Measurements from ENCODE around the gene DLST. TPM values are rescaled to one million over a fixed set of nuclear protein-coding genes. Genes with fewer than 3 reads are reported as not detected.
"Not testable (repeated sequence)": the region's sequence is repeated elsewhere in the genome, so short reads cannot be mapped to it uniquely, and the experiment has no call there.

The DLST gene
- total RNA-seq, 5 donors from 2014 or later (not counting 1 experiment from before 2014, with no cell fraction given): 88.3 to 128 (median 102) TPM

DNA sequence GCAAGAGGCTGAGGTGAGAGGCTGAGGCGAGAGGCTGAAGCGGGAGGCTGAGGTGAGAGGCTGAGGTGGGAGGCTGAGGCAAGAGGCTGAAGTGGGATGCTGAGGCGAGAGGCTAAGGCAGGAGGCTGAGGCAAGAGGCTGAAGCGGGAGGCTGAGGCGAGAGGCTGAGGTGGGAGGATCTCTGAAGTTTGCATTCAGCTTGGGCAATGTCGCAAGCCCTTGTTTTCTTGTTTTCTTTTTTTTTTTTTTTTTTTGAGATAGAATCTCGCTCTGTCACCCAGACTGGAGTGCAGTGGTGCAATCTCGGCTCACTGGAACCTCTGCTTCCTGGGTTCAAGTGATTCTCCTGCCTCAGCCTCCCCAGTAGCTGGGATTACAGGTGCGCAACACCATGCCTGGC lies 50.0 kb downstream of the DLST start:
- not testable (repeated sequence) for ATAC-seq (replicated peaks in 1 of 4); H3K27ac ChIP-seq (ENCODE audit: low read length); H3K9me3 ChIP-seq; H3K4me3 ChIP-seq (ENCODE audit: control insufficient read depth in 1 of 2, extremely low read depth in 1 of 2, low read length in 1 of 2); H3K27me3 Mint-ChIP-seq; H3K4me1 ChIP-seq (ENCODE audit: control insufficient read depth in 1 of 2, extremely low read depth in 1 of 2, insufficient read depth in 2 of 2, low read length in 2 of 2); H3K36me3 Mint-ChIP-seq; H3K4me3 Mint-ChIP-seq; H3K9me3 Mint-ChIP-seq; H3K36me3 ChIP-seq (ENCODE audit: control insufficient read depth in 2 of 2, extremely low read depth in 1 of 2, insufficient read depth in 1 of 2, low read length in 1 of 2); H3K27ac Mint-ChIP-seq; DNase-seq
- ChIA-PET POLR2A (interaction anchor here in 1 of 2 donors (0.5 to 0.7 kb wide), 3 partner anchors 21 to 242 kb away, joined by 5 to 11 read pairs (median 6); partner anchors contain the start of gene YLPM1), CTCF (interaction anchor here in 1 of 2 donors (0.6 to 0.7 kb wide), 3 partner anchors 48 to 158 kb away, joined by 3 read pairs; no protein-coding TSS in a partner anchor)
- WGBS (ENCODE audit: insufficient coverage): 93% methylated on average over 4 of the region's 9 CpGs
- H3K27me3 ChIP-seq (replicated peaks in 1 of 2; ENCODE audit: control insufficient read depth in 2 of 2, extremely low read depth in 1 of 2, insufficient read depth in 2 of 2, low read length in 1 of 2): peaks cover 0 to 18% of the 10 kb centered on the region in 2 experiments
- H3K4me1 Mint-ChIP-seq: peaks cover 9 to 12% (median 9%) of the 10 kb centered on the region in 3 donors

DNA sequence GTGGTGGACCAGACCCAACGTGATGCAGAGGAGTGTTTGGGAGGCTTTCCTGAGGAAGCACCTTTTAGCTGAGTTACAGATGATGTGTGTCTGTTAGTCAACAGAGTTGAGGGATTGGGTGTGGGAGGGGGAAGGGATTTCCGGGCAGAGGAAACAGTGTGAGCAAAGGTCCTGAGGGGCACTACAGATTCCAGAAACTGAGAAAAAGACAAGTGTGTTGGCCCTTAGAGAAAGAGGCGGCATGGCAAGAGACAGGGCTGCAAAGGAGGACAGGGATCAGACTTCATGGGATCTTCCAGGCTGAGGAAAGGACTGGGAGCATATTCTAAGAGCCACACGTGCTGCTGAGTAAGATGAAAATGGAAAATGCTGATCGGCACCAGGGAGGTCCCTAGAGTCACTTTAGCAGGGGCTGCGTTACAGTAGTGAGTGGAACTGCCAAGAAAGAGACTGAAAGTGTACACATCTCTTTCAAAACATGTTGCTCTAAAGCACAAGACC lies 50.7 kb downstream of the DLST start:
- H3K4me3 Mint-ChIP-seq: no peak overlapping the region
- CTCF ChIA-PET: interaction anchor here in 1 of 2 donors (0.6 kb wide), 1 partner anchor 25 kb away, joined by 3 read pairs; no protein-coding TSS in a partner anchor
- no peaks in the 10 kb centered on the region for H3K9me3 Mint-ChIP-seq
- DNase-seq (no peak), ATAC-seq (replicated peaks in 1 of 4) (no peak)
- Histone ChIP-seq H3K27ac (ENCODE audit: low read length) (no peak overlapping the region), H3K4me3 (ENCODE audit: control insufficient read depth in 1 of 2, extremely low read depth in 1 of 2, low read length in 1 of 2) (no peak overlapping the region), H3K9me3 (no peaks in the 10 kb centered on the region), H3K27me3 (replicated peaks in 1 of 2; ENCODE audit: control insufficient read depth in 2 of 2, extremely low read depth in 1 of 2, insufficient read depth in 2 of 2, low read length in 1 of 2) (peaks cover 0 to 18% of the 10 kb centered on the region in 2 experiments), H3K36me3 (ENCODE audit: control insufficient read depth in 2 of 2, extremely low read depth in 1 of 2, insufficient read depth in 1 of 2, low read length in 1 of 2) (no peaks in the 10 kb centered on the region), H3K4me1 (ENCODE audit: control insufficient read depth in 1 of 2, extremely low read depth in 1 of 2, insufficient read depth in 2 of 2, low read length in 2 of 2) (peaks cover 3 to 4% of the 10 kb centered on the region in 2 experiments)
- POLR2A ChIA-PET: interaction anchor here in 1 of 2 donors (0.7 kb wide), 2 partner anchors 20 to 242 kb away, joined by 6 to 11 read pairs; no protein-coding TSS in a partner anchor
- peaks cover 0 to 2% of the 10 kb centered on the region in 2 donors for H3K27me3 Mint-ChIP-seq
- H3K27ac Mint-ChIP-seq: no peak overlapping the region
- peaks cover 16 to 19% (median 16%) of the 10 kb centered on the region in 3 donors for H3K4me1 Mint-ChIP-seq
- H3K36me3 Mint-ChIP-seq: no peaks in the 10 kb centered on the region
- 41% methylated on average over 4 of the region's 6 CpGs for WGBS (ENCODE audit: insufficient coverage)

DNA sequence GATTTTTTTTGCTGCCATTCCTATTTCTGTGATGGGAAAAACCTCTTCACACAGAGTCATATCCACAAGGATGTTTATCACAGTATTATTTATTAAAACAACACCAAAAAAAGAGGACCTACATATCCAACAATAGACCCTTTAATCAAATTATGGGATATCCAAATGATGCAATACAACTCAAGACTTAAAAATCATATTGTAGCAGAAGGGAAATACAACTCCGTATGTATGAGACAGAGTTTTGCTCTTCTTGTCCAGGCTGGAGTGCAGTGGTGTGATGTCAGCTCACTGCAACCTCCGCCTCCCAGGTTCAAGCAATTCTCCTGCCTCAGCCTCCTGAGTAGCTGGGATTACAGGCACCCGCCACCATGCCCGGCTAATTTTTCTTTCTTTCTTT lies 51.2 kb downstream of the DLST start:
- H3K36me3 ChIP-seq (ENCODE audit: control insufficient read depth in 2 of 2, extremely low read depth in 1 of 2, insufficient read depth in 1 of 2, low read length in 1 of 2); H3K4me1 ChIP-seq (ENCODE audit: control insufficient read depth in 1 of 2, extremely low read depth in 1 of 2, insufficient read depth in 2 of 2, low read length in 2 of 2); H3K36me3 Mint-ChIP-seq; H3K4me3 ChIP-seq (ENCODE audit: control insufficient read depth in 1 of 2, extremely low read depth in 1 of 2, low read length in 1 of 2); H3K9me3 ChIP-seq; POLR2A ChIA-PET; CTCF ChIA-PET; H3K9me3 Mint-ChIP-seq; ATAC-seq (replicated peaks in 1 of 4); H3K27me3 Mint-ChIP-seq; DNase-seq; H3K4me3 Mint-ChIP-seq; H3K27ac Mint-ChIP-seq; H3K27ac ChIP-seq (ENCODE audit: low read length): not testable (repeated sequence)
- peaks cover 17 to 22% (median 19%) of the 10 kb centered on the region in 3 donors for H3K4me1 Mint-ChIP-seq
- WGBS (ENCODE audit: insufficient coverage): no CpG with 5 or more reads among the region's 4 CpGs
- peaks cover 0 to 18% of the 10 kb centered on the region in 2 experiments for H3K27me3 ChIP-seq (replicated peaks in 1 of 2; ENCODE audit: control insufficient read depth in 2 of 2, extremely low read depth in 1 of 2, insufficient read depth in 2 of 2, low read length in 1 of 2)

DNA sequence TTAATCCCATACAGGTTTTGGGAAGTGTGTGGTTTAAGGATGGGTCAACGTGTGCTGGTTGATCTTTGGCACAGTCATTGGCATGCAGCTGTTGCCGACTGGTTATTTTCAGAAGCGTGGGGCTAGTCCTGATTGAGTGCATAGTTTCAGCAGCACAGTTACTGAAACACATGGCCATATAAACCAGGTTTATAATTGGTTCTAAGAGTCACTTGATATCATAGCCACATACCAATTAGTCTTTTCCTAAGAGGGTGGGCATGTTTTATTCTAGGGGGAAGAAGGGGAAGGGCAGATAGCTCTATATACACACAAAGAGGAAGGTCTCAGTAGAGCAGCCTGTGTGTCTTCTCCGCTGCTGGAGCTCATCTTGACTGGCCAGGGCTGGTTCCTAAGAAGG lies 52.3 kb downstream of the DLST start:
- Mint-ChIP-seq H3K4me3 (no peak overlapping the region), H3K36me3 (no peaks in the 10 kb centered on the region), H3K9me3 (peaks cover 0 to 8% (median 4%) of the 10 kb centered on the region in 3 donors), H3K27me3 (peaks cover 0 to 2% of the 10 kb centered on the region in 2 donors), H3K4me1 (peaks cover 17 to 28% (median 19%) of the 10 kb centered on the region in 3 donors), H3K27ac (no peak overlapping the region)
- no peak for DNase-seq
- CTCF ChIA-PET: interaction anchor here (0.5 to 1.1 kb wide), 2 partner anchors 18 to 73 kb away, joined by 3 read pairs; no protein-coding TSS in a partner anchor
- Histone ChIP-seq H3K4me3 (ENCODE audit: control insufficient read depth in 1 of 2, extremely low read depth in 1 of 2, low read length in 1 of 2) (no peak overlapping the region), H3K9me3 (no peaks in the 10 kb centered on the region), H3K27ac (ENCODE audit: low read length) (no peak overlapping the region), H3K36me3 (ENCODE audit: control insufficient read depth in 2 of 2, extremely low read depth in 1 of 2, insufficient read depth in 1 of 2, low read length in 1 of 2) (no peaks in the 10 kb centered on the region), H3K4me1 (ENCODE audit: control insufficient read depth in 1 of 2, extremely low read depth in 1 of 2, insufficient read depth in 2 of 2, low read length in 2 of 2) (peaks cover 3 to 4% of the 10 kb centered on the region in 2 experiments), H3K27me3 (replicated peaks in 1 of 2; ENCODE audit: control insufficient read depth in 2 of 2, extremely low read depth in 1 of 2, insufficient read depth in 2 of 2, low read length in 1 of 2) (peaks cover 0 to 18% of the 10 kb centered on the region in 2 experiments)
- POLR2A ChIA-PET: no interaction called here
- WGBS (ENCODE audit: insufficient coverage): 40% methylated on average over 1 of the region's 4 CpGs
- no peak for ATAC-seq (replicated peaks in 1 of 4)

DNA sequence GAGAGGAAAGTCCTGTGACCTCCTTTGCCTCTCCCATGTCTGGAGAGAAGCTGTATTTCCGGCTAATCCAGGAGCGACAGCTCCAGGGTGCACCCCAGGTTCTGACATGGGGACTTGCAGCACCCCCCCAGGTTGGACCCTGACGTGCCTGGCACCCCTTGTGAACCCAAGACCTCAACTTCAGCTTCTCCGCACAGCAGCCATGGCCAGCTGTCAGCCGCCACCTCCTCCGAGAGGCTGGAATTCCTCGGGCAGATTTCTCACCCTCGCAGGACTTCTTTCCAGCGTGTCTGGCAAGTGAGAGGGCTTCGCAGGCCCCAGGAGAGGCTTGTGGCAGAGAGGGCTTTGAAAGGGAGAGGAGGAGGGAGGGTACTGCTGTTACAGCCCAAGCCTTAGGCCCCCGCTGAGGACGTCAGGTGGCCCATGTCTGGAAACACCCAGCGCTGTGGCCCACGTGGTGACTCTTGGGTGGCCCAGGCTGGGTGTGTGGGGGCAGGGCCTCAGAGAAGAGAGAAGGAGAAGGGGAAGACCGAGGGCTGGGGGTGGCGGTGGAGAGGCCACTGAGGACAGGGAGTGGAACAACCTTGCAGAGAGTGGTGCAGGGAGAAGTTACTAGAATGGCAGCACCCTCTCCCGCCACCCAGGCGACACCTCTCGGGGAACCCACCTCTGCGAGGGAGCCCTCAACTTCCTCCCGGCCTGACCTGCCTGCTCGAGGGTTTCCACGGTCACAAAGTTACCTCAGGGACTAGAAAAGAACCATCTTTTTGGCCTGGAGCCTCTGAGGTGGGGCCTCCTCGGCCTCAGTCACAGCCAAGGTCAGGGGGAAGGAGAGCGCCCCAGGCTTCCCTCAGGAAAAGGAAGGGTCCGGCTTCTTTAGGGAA lies 53.0 kb downstream of the DLST start:
- POLR2A ChIA-PET: no interaction called here
- CTCF ChIA-PET: interaction anchor here in 1 of 2 donors (0.5 to 1.1 kb wide), 2 partner anchors 55 to 74 kb away, joined by 3 to 6 read pairs; no protein-coding TSS in a partner anchor
- no peak overlapping the region for H3K4me3 ChIP-seq (ENCODE audit: control insufficient read depth in 1 of 2, extremely low read depth in 1 of 2, low read length in 1 of 2)
- DNase-seq (no peak), ATAC-seq (replicated peaks in 1 of 4) (no peak)
- Mint-ChIP-seq H3K27ac (no peak overlapping the region), H3K27me3 (peaks cover 0 to 2% of the 10 kb centered on the region in 2 donors), H3K4me3 (no peak overlapping the region), H3K36me3 (no peaks in the 10 kb centered on the region), H3K4me1 (peaks cover 17 to 26% (median 17%) of the 10 kb centered on the region in 3 donors), H3K9me3 (peaks cover 0 to 8% (median 4%) of the 10 kb centered on the region in 3 donors)
- H3K27me3 ChIP-seq (replicated peaks in 1 of 2; ENCODE audit: control insufficient read depth in 2 of 2, extremely low read depth in 1 of 2, insufficient read depth in 2 of 2, low read length in 1 of 2): peaks cover 0 to 18% of the 10 kb centered on the region in 2 experiments
- H3K9me3 ChIP-seq: no peaks in the 10 kb centered on the region
- H3K27ac ChIP-seq (ENCODE audit: low read length): no peak overlapping the region
- 76% methylated on average over 22 of the region's 26 CpGs for WGBS (ENCODE audit: insufficient coverage)
- H3K36me3 ChIP-seq (ENCODE audit: control insufficient read depth in 2 of 2, extremely low read depth in 1 of 2, insufficient read depth in 1 of 2, low read length in 1 of 2): no peaks in the 10 kb centered on the region
- H3K4me1 ChIP-seq (ENCODE audit: control insufficient read depth in 1 of 2, extremely low read depth in 1 of 2, insufficient read depth in 2 of 2, low read length in 2 of 2): peaks cover 2 to 4% of the 10 kb centered on the region in 2 experiments

DNA sequence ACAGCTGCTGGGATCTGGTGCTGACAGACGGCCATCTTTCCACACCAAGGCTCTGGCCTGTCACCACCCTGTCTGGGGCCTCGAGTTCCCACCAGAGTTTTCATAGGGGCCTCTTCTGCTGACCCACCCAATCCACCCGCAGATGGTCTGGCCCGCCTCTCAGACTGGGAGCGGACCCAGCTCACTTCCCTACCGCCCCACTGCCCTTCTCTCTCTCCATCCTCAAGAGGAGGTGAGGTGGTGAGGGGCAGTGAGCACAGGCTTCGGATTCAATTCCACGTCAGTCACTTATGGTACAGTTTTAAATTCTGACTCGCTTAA lies 53.6 kb downstream of the DLST start:
- H3K9me3 ChIP-seq: no peaks in the 10 kb centered on the region
- peaks cover 2 to 10% of the 10 kb centered on the region in 2 experiments for H3K4me1 ChIP-seq (ENCODE audit: control insufficient read depth in 1 of 2, extremely low read depth in 1 of 2, insufficient read depth in 2 of 2, low read length in 2 of 2)
- peaks cover 0 to 8% (median 4%) of the 10 kb centered on the region in 3 donors for H3K9me3 Mint-ChIP-seq
- H3K4me3 Mint-ChIP-seq: no peak overlapping the region
- 40% methylated on average over 1 of the region's 9 CpGs for WGBS (ENCODE audit: insufficient coverage)
- H3K4me1 Mint-ChIP-seq: peaks cover 17 to 31% (median 20%) of the 10 kb centered on the region in 3 donors
- no peak overlapping the region for H3K27ac Mint-ChIP-seq
- no peak overlapping the region for H3K27ac ChIP-seq (ENCODE audit: low read length)
- DNase-seq: no peak
- ChIA-PET CTCF (interaction anchor here in 1 of 2 donors (0.5 to 0.6 kb wide), 2 partner anchors 55 to 157 kb away, joined by 3 to 6 read pairs; no protein-coding TSS in a partner anchor), POLR2A (no interaction called here)
- H3K36me3 Mint-ChIP-seq: no peaks in the 10 kb centered on the region
- ATAC-seq (replicated peaks in 1 of 4): no peak
- peaks cover 0 to 14% of the 10 kb centered on the region in 2 experiments for H3K27me3 ChIP-seq (replicated peaks in 1 of 2; ENCODE audit: control insufficient read depth in 2 of 2, extremely low read depth in 1 of 2, insufficient read depth in 2 of 2, low read length in 1 of 2)
- peaks cover 0 to 2% of the 10 kb centered on the region in 2 donors for H3K27me3 Mint-ChIP-seq
- H3K4me3 ChIP-seq (ENCODE audit: control insufficient read depth in 1 of 2, extremely low read depth in 1 of 2, low read length in 1 of 2): no peak overlapping the region
- H3K36me3 ChIP-seq (ENCODE audit: control insufficient read depth in 2 of 2, extremely low read depth in 1 of 2, insufficient read depth in 1 of 2, low read length in 1 of 2): no peaks in the 10 kb centered on the region
